ENCODE data around the gene NIN.

DNA sequence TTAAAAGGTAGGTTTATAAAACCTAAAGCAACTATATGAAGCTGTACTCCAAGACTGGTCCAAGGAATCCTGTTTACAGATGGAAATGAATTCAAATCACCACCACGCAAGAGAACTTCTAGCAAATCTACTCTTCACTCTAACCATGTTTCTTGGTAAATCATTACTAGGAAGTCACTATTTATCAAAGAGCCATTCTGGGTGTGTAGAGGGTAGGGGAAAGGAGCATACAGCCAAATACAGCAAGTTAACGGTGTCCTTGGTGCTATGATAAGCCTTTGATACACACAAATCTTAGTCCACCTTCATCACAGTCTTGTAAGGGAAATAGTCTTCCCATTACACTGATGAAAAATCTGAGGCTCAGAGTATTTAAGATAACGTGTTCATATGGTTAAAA is 16.8 kb downstream of the NIN start:
- no peak for TF ChIP-seq EZH2 (IDR thresholded peaks at IDR 0.05; ENCODE audit: borderline replicate concordance, low read length)
- TF ChIP-seq, protein P1, sequence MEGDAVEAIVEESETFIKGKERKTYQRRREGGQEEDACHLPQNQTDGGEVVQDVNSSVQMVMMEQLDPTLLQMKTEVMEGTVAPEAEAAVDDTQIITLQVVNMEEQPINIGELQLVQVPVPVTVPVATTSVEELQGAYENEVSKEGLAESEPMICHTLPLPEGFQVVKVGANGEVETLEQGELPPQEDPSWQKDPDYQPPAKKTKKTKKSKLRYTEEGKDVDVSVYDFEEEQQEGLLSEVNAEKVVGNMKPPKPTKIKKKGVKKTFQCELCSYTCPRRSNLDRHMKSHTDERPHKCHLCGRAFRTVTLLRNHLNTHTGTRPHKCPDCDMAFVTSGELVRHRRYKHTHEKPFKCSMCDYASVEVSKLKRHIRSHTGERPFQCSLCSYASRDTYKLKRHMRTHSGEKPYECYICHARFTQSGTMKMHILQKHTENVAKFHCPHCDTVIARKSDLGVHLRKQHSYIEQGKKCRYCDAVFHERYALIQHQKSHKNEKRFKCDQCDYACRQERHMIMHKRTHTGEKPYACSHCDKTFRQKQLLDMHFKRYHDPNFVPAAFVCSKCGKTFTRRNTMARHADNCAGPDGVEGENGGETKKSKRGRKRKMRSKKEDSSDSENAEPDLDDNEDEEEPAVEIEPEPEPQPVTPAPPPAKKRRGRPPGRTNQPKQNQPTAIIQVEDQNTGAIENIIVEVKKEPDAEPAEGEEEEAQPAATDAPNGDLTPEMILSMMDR (IDR thresholded peaks at IDR 0.05; ENCODE audit: low read length): no peak

Data from OCI-LY1 (cell line).